Measurements from ENCODE around the gene CASP7. TPM values are rescaled to one million over a fixed set of nuclear protein-coding genes. Genes with fewer than 3 reads are reported as not detected.

CASP7 gene
- polyA plus RNA-seq, 3 donors: 9.9 to 26.1 (median 16.0) TPM

- H4K20me1 ChIP-seq (ENCODE audit: insufficient read depth, low read length): peaks cover 6% of the 10 kb centered on the region
These were observed 739 bp downstream of the CASP7 start for GRCh38 chr10:113680190-113681111.

More at GRCh38 chr10:113680190-113681111, 739 bp downstream of the CASP7 start:
- Histone ChIP-seq H3K9ac (ENCODE audit: insufficient read depth, low read length, poor library complexity, severe bottlenecking) (peak overlapping the region; percentile 84), H3K4me3 (replicated peaks in 1 of 3; ENCODE audit: low read depth in 2 of 3, low read length in 3 of 3) (peak overlapping the region; percentile 71 to 98 (median 95)), H2AFZ (ENCODE audit: insufficient read depth, low read depth, low read length, poor library complexity, severe bottlenecking) (peak overlapping the region; percentile 84), H3K4me2 (replicated peaks; ENCODE audit: extremely low read depth, low read length, poor library complexity, severe bottlenecking) (peak overlapping the region; percentile 92), H3K27me3 (ENCODE audit: control insufficient read depth in 2 of 2, insufficient read depth in 2 of 2, low read length in 2 of 2) (no peaks in the 10 kb centered on the region), H3K4me1 (ENCODE audit: control insufficient read depth in 1 of 2, insufficient read depth in 2 of 2, low read length in 2 of 2) (peaks cover 29 to 38% of the 10 kb centered on the region in 2 donors), H3K36me3 (replicated peaks in 1 of 2; ENCODE audit: control insufficient read depth in 1 of 2, insufficient read depth in 2 of 2, low read length in 2 of 2) (no peaks in the 10 kb centered on the region), H3K9me3 (replicated peaks in 1 of 2; ENCODE audit: control insufficient read depth in 1 of 2, insufficient read depth in 1 of 2, low read length in 2 of 2) (no peaks in the 10 kb centered on the region), H3K27ac (ENCODE audit: low read depth in 1 of 2, low read length in 2 of 2) (peak overlapping the region; percentile 72 to 73), H3K79me2 (ENCODE audit: insufficient read depth, low read length) (peaks cover 17% of the 10 kb centered on the region)
- Mint-ChIP-seq H3K9me3 (peaks cover 0 to 8% (median 2%) of the 10 kb centered on the region in 7 donors), H3K27me3 (ENCODE audit: low read depth in 3 of 3) (no peaks in the 10 kb centered on the region), H3K36me3 (peaks cover 0 to 5% of the 10 kb centered on the region in 2 donors), H3K4me1 (peaks cover 37% of the 10 kb centered on the region), H3K27ac (peak overlapping the region; percentile 86 to 96 (median 91)), H3K4me3 (peak overlapping the region; percentile 98 to 99)
- intact Hi-C loops (cut with micrococcal nuclease): loop anchor here in 1 of 2 donors (5.0 kb wide), 1 partner anchor 422 kb away; no protein-coding TSS in a partner anchor
- no peak for TF ChIP-seq CTCF (IDR thresholded peaks at IDR 0.05)
- WGBS (ENCODE audit: insufficient coverage): 0% methylated on average over 19 of the region's 28 CpGs
- peak; percentile 68 to 89 (median 76) for DNase-seq

Measured in CD14-positive monocyte (primary cell).